Lower lobe of right lung (tissue), 2 donors: Measurements from ENCODE around the gene SLC1A7. TPM values are rescaled to one million over a fixed set of nuclear protein-coding genes. Genes with fewer than 3 reads are reported as not detected.

Experiments used
- ATAC-seq, 2 donors: fragments of 200-7000 bp; cut with Tn5 transposase; one replicate each; pipeline ENCODE4 v1.9.1; 2020 to 2022; ENCODE audit warnings: mild to moderate bottlenecking in 2 of 2, moderate library complexity in 2 of 2
- DNase-seq: peaks from one replicate; pipeline ENCODE4 v3.0.0-alpha.2; 2020
- H3K27ac ChIP-seq: fragments of 200-600 bp; one replicate; pipeline ENCODE4 v1.8.0; 2022
- H3K27me3 ChIP-seq: fragments of 200-600 bp; one replicate; pipeline ENCODE4 v1.8.0; 2022; ENCODE audit warnings: low read depth
- H3K36me3 ChIP-seq: fragments of 200-600 bp; one replicate; pipeline ENCODE4 v1.8.0; 2022; ENCODE audit warnings: mild to moderate bottlenecking
- H3K4me1 ChIP-seq: fragments of 200-600 bp; one replicate; pipeline ENCODE4 v1.8.0; 2022
- H3K4me3 ChIP-seq: fragments of 200-600 bp; one replicate; pipeline ENCODE4 v1.8.0; 2022; ENCODE audit warnings: mild to moderate bottlenecking
- H3K9me3 ChIP-seq: fragments of 200-600 bp; one replicate; pipeline ENCODE4 v1.8.0; 2022
- intact Hi-C: fragments of 100-400 bp; cut with DNase I; formaldehyde crosslinking; loops from one replicate; pipeline ENCODE4 v1.11.0; 2022
- total RNA-seq: library from RNA; stranded (reverse); fragmentation: NEBNext Ultra II Directional; extraction: Animal tissue kit (Norgen Biotek cat#: 25700); gene quantifications from one replicate; pipeline ENCODE4 v1.2.1, GENCODE V29; 2021
- TF ChIP-seq, protein P1 (sequence below): fragments of 200-600 bp; IDR thresholded peaks from one replicate; pipeline ENCODE4 v1.8.0; 2022; ENCODE audit warnings: antibody characterized with exemption, mild to moderate bottlenecking
- donor health status: DM: no; HTN: yes; CAD: no; lungs with severe emphysema.

SLC1A7 gene
- total RNA-seq, 1 donor from 2014 or later: 0.68 TPM

DNA sequence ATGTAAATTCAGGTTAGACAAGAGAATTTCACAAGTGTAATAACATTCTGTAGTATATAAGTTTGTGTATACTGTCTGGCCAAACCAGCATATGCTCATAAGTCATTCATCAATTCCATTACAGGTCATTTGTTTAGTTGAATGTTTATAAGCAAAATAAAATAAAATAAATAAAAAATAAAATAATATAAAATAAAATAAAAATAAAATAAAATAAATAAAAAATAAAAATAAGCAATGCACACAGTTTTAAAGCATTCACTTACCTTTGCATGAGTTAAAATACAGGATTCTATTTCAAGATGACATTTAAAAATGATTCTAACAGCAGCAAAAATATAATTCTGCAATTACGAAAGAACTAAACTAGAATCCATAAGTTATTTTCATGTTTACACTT is 70.5 kb downstream of the SLC1A7 start:
- Histone ChIP-seq H3K4me3 (no peak overlapping the region), H3K27me3 (no peaks in the 10 kb centered on the region), H3K27ac (no peak overlapping the region), H3K36me3 (peaks cover 7% of the 10 kb centered on the region), H3K9me3 (no peaks in the 10 kb centered on the region), H3K4me1 (no peaks in the 10 kb centered on the region)
- ATAC-seq (no peak), DNase-seq (no peak)
- TF ChIP-seq, protein P1, sequence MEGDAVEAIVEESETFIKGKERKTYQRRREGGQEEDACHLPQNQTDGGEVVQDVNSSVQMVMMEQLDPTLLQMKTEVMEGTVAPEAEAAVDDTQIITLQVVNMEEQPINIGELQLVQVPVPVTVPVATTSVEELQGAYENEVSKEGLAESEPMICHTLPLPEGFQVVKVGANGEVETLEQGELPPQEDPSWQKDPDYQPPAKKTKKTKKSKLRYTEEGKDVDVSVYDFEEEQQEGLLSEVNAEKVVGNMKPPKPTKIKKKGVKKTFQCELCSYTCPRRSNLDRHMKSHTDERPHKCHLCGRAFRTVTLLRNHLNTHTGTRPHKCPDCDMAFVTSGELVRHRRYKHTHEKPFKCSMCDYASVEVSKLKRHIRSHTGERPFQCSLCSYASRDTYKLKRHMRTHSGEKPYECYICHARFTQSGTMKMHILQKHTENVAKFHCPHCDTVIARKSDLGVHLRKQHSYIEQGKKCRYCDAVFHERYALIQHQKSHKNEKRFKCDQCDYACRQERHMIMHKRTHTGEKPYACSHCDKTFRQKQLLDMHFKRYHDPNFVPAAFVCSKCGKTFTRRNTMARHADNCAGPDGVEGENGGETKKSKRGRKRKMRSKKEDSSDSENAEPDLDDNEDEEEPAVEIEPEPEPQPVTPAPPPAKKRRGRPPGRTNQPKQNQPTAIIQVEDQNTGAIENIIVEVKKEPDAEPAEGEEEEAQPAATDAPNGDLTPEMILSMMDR: no peak
- intact Hi-C loops: no loop called here

DNA sequence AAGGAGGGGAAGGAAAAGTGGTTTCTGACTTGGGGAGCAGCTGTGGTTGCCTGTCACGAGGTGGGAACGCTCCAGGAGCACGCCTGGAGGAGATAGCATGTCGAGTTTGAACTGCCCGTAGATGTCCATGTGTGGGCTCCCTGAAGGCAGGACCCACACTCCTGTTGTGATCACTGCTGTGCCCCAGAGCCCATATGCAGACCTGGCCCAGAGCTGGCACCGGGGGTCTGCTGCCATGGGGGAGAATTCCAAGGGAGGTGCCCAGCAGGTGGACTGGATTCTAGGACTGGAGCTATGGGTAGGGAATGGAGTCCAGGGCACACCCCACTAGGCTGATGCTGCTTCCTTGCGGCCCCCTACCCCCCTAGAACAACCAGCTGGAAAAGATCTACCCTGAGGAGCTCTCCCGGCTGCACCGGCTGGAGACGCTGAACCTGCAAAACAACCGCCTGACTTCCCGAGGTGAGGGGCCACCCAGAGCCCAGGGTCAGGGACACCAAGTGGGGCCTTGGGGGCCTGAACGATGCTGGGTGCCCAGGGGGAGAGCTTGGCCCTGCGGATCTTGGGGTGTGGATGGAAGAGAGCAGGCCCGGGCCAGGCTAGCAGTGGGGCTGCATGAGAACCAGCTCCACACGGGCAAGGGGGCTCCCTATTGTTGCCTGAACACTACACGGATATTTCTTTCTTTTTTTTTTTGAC is 71.1 kb downstream of the SLC1A7 start:
- H3K27me3 ChIP-seq: no peaks in the 10 kb centered on the region
- H3K9me3 ChIP-seq: no peaks in the 10 kb centered on the region
- TF ChIP-seq, protein P1: no peak
- H3K36me3 ChIP-seq: peaks cover 5% of the 10 kb centered on the region
- H3K4me3 ChIP-seq: no peak overlapping the region
- DNase-seq (peak; percentile 43), ATAC-seq (no peak)
- H3K4me1 ChIP-seq: no peaks in the 10 kb centered on the region
- no peak overlapping the region for H3K27ac ChIP-seq
- intact Hi-C loops: no loop called here

DNA sequence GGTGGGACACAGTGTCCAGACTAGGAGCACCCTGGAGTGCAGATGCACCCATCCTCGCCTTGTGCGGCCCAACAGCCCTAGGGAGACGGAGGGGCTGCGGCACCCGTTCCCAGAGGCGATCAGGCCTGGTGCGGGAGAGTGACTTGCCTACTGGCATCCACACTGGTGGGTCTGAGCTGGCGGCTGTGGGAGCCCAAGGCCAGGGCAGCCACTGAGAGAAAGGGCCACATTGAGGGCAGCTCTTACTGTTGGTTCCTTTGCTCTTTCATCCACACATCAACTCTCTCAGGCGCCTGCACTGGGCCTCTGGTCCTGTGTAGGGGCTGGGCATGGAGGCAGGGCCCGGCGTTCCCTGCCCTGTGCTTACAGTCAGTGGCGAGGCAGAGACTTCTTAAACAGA is 71.8 kb downstream of the SLC1A7 start:
- peak; percentile 24 for DNase-seq

DNA sequence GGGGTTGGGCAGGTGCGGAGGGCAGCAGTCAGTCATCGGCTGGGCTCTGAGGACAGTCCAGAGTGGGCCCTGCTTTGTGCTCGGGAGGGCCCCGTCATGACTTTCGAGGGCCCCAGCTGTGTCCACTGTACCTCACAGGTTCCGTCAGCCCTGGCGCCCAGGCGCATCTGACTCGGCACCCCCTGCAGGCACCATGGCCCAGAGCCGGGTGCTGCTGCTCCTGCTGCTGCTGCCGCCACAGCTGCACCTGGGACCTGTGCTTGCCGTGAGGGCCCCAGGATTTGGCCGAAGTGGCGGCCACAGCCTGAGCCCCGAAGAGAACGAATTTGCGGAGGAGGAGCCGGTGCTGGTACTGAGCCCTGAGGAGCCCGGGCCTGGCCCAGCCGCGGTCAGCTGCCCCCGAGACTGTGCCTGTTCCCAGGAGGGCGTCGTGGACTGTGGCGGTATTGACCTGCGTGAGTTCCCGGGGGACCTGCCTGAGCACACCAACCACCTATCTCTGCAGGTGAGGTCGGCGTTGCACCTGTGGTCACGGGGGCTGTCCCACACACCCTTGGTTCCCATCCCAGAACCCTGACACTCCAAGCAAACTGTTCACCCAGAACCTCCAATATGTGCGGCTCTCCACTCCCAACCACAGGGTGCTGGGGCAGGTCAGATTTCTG is 72.6 kb downstream of the SLC1A7 start:
- intact Hi-C loops: no loop called here

More for the DNA sequence above, 71.8 kb downstream of the SLC1A7 start:
- TF ChIP-seq, protein P1: no peak
- ATAC-seq: no peak
- H3K27me3 ChIP-seq: no peaks in the 10 kb centered on the region
- no peaks in the 10 kb centered on the region for H3K9me3 ChIP-seq
- H3K4me1 ChIP-seq: no peaks in the 10 kb centered on the region
- no peak overlapping the region for H3K4me3 ChIP-seq
- H3K27ac ChIP-seq: no peak overlapping the region
- intact Hi-C loops: no loop called here
- H3K36me3 ChIP-seq: peaks cover 5% of the 10 kb centered on the region

DNA sequence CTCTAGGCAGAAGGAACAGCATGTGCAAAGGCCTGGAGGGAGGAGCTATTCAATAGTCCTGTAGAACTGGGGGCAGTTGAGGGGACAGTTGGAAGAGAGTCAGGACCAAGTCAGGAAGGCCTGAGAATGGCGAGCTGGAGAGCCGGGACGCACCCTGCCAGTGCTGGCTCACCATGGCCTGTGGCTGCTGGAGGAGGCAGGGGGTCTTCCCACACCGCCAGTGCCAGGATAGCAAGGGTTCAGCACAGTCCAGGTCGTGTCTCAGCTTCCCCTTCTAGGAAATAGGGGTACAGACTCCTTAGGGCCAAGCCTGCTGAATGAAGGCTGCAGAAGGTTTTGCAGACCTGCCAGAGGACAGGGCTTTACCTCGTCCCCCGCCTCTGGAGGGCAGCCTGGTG is 73.2 kb downstream of the SLC1A7 start:
- TF ChIP-seq, protein P1: no peak
- DNase-seq (peak; percentile 25), ATAC-seq (no peak)
- H3K27ac ChIP-seq: no peak overlapping the region
- peaks cover 5% of the 10 kb centered on the region for H3K36me3 ChIP-seq
- no peaks in the 10 kb centered on the region for H3K27me3 ChIP-seq
- intact Hi-C loops: no loop called here
- no peak overlapping the region for H3K4me3 ChIP-seq
- H3K9me3 ChIP-seq: no peaks in the 10 kb centered on the region
- no peaks in the 10 kb centered on the region for H3K4me1 ChIP-seq

More for the DNA sequence above, 72.6 kb downstream of the SLC1A7 start:
- no peaks in the 10 kb centered on the region for H3K4me1 ChIP-seq
- TF ChIP-seq, protein P1: no peak
- H3K36me3 ChIP-seq: peaks cover 5% of the 10 kb centered on the region
- H3K9me3 ChIP-seq: no peaks in the 10 kb centered on the region
- no peaks in the 10 kb centered on the region for H3K27me3 ChIP-seq
- DNase-seq: peak; percentile 36
- ATAC-seq: peak in 1 of 2 donors; percentile 17
- H3K27ac ChIP-seq: no peak overlapping the region
- H3K4me3 ChIP-seq: no peak overlapping the region
